ENCODE results near the gene SPON2. TPM values are rescaled to one million over a fixed set of nuclear protein-coding genes. Genes with fewer than 3 reads are reported as not detected.

SPON2 gene
- total RNA-seq, 1 experiment from 2014 or later = 1.1 TPM

GRCh38 chr4:1172971-1173757 is 781 bp upstream of the SPON2 start:
- DNase-seq (ENCODE audit: low read depth) = no peak

DNA sequence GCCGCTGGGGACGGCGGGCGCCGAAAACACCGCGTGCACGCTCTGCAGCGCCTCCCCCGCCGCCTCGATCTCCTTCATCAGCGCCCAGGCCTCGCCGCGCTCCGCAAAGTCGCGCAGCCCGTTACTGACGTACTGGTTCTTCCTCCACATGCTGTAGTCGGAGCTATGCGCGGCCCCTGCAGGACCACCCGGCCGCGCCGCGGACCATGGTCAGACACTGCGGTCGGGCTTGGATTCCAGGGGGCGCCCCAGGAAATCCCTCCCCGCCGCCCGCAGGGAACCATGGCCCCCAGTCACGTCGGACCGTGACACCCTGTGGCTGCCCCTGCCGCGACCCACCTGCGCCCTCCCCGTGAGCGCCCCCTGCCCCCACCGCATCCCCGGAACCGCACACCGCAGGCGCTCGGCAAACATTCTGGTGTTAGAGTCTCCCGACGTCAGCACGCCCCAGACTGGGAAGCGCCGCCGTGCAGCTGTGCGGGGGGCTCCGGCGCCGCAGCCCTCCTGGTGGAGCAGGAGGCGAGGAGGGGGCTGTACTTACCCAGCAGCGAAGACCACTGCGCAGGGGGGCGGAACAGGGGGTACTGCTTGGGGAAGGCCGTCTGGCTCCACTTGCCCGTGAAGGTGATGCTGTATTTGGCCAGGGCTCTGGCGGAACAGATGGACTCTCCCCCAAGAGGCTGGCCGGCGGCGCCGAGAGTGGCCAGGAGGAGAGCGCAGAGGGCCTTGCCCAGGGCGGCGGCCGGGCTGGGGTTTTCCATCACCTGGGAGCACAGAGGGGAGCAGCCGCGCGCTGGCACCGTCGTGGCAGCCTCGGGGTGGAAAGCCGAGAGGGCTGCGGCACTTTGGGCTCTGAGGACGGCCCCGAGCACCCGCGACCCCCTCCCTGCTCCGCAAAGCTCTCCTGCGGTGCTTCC is 814 bp downstream of the SPON2 start:
- no peak for DNase-seq (ENCODE audit: low read depth)

DNA sequence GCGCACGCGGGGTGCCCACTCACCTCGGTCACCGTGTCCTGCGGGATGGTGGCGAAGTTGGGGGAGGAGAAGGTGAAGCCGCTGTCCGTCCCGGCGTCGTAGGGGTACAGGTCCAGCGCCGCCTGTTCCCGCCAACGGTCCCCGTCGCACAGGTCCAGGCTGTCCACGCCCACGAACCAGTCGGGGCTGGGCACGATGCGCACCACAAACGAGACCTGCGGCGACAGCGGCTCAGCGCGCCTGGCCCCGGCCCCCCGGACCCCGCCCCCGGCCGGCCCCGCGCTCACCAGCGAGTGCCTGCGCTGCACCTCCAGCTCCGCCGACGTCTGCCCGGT is 1.4 kb downstream of the SPON2 start:
- DNase-seq (ENCODE audit: low read depth) = no peak

DNA sequence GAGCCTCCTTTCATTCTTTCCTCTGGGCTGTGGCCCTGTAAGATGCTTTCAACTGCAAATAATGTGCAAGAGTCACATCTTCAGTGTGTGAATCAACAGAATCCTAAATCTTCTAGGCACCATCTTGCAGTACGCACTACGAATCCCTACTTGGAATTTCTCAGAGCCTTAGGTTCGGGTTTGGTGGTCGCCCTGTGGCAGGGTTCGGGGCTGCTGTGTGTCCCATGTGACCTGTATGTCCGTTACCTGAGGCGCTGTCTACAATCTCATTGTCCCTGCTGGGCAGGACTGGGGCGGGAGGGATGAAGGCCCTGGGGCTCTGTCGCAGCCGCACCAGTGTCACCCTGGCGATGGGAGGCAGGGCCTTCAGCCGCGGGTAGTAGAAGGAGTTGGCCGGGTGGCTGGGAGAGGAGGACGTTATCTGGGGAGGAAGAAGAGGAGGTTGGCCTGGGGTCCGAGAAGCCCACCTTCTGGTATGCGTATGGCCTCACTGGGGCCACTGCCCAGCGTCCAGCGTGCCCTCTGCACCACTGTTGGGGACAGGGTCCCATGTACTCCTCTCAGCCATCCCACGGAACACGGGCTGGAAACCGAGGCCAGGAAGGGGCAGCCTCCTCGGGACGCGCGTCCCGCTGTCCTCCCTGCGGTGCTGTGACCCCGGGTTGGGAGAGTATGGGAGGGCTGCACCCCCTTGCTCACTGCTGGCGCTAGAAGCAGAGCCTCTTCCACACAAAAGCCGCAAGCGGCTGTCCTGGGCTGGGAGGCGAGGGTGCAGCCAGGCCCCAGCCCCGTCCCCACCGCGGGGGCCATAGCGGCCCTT is 2.0 kb downstream of the SPON2 start:
- DNase-seq (ENCODE audit: low read depth) = no peak

DNA sequence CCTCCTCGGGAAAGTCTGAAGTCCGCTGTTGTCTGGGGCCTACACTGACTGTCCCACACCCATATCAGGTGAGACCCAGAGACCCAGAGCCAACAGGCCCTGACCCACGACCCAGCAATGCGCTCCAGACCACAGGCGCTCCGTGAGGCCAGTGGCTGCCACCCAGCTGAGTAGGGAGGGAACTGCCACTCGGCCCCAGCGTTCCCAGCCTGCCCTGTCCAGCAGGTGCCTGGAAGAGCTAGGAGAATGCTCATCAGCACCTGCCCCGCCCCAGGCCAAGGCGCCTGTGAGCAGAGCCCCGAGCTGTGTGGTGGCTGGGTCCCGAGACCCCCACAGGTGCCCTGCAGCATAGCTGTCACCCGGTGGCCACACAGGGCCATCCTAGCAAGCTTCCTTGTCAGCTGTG is 2.7 kb downstream of the SPON2 start:
- no peak for DNase-seq (ENCODE audit: low read depth)

- no peak for DNase-seq (ENCODE audit: low read depth)
These were observed 3.2 kb downstream of the SPON2 start for GRCh38 chr4:1169171-1169671.

GRCh38 chr4:1168191-1169101 is 3.9 kb downstream of the SPON2 start:
- no peak for DNase-seq (ENCODE audit: low read depth)

GRCh38 chr4:1167244-1167949 is 5.0 kb downstream of the SPON2 start:
- DNase-seq (ENCODE audit: low read depth) = peak; percentile 46

GRCh38 chr4:1166509-1167243 is 5.7 kb downstream of the SPON2 start:
- no peak for DNase-seq (ENCODE audit: low read depth)

GRCh38 chr4:1164956-1165545 is 7.3 kb downstream of the SPON2 start:
- no peak for DNase-seq (ENCODE audit: low read depth)

DNA sequence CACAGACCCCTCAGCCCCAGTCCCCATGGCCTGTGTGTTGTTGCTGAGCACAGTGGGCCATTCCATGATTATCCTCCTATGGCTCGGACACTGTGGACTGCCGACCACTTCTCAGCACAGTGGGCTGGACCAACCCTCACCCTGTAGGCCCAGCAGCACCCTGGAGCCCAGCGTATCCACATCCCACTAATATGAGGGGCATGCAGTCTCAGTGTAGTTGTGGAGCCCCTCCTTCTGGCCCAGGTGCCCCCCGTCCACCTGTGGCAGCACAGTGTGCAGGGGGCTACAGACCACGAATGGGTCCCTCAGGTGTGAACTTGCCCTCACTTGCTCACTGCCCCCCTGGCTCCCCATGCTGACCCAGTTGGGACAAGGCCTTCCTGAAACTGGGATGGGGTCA is 7.9 kb downstream of the SPON2 start:
- no peak for DNase-seq (ENCODE audit: low read depth)

DNA sequence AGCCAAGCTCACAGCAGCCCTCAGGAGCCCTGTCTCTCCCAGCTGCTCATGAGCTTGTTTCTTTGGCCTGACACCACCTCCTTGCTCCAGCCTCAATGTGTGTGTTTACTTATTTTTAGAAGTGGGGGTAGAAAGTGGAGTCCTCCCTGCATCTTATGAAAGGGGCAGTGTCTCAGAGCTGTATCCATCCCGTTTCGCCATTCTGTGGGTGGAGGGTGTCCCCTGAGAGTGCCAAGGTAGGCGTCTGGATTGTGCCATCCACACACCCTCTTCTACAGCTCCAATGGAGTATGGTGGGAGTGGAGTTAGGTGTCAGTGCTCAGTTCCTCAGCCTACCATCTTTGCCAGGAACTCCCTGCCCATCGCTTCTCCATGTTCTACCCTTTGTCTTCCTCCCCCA is 8.3 kb downstream of the SPON2 start:
- DNase-seq (ENCODE audit: low read depth) = no peak

DNA sequence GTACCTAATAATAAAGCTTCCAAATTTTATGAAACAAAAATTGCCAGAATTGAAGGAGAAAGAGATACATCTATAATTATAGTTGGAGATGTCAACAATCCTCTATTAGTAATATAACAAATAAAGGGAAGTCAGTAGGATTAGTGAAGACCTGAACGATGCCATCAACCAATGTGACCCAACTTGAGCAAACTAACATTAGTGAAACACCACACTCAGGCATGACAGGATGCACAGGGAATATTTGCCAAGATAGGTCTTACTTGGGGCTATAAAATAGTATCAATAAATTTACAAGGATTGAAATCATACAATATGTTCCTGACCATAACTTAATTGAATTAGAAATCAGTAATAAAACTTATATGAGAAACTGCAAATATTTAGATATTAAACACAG is 12.0 kb downstream of the SPON2 start:
- DNase-seq (ENCODE audit: low read depth) = no peak

- no peak for DNase-seq (ENCODE audit: low read depth)
These were observed 16.3 kb downstream of the SPON2 start for GRCh38 chr4:1156069-1156468.

- DNase-seq (ENCODE audit: low read depth) = no peak
These were observed 17.1 kb downstream of the SPON2 start for GRCh38 chr4:1155314-1155713.

DNA sequence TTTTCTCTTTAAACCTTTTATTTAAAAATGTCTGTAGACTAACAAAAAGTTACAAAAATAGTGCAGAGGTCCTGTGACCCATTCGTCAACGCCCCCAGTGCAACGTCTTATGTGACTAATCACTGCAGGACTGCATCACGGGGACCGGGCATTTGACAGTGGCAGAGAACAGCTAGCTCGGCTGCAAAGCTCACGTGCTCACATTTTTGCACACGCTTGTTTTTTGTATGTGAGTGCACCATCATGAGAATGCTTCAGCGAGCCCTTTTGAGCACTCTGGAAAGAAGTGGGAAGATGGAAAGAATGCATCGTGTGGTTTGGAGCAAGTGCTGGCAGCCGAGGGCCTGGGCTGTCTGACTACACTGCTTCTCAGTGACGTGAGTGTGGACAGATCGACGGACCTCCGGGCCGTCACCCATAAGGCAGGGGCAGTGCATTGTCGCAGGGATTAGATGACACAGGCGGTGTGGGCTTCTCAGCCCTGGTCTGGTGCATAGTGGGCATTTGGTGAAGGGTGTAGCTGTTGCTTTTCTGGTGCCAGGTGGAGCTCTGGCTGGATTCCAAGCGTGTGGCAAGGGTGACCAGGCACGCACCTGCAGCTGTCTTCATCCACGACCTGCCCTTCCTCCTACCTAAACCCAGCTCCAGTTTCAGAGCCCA is 17.7 kb downstream of the SPON2 start:
- DNase-seq (ENCODE audit: low read depth) = no peak

GRCh38 chr4:1154126-1154522 is 18.3 kb downstream of the SPON2 start:
- no peak for DNase-seq (ENCODE audit: low read depth)

- no peak for DNase-seq (ENCODE audit: low read depth)
These were observed 18.8 kb downstream of the SPON2 start for GRCh38 chr4:1153567-1154090.
